Measurements from ENCODE around the gene TBC1D10B.
"Not testable (repeated sequence)": the region's sequence is repeated elsewhere in the genome, so short reads cannot be mapped to it uniquely, and the experiment has no call there.

Gene TBC1D10B

DNA sequence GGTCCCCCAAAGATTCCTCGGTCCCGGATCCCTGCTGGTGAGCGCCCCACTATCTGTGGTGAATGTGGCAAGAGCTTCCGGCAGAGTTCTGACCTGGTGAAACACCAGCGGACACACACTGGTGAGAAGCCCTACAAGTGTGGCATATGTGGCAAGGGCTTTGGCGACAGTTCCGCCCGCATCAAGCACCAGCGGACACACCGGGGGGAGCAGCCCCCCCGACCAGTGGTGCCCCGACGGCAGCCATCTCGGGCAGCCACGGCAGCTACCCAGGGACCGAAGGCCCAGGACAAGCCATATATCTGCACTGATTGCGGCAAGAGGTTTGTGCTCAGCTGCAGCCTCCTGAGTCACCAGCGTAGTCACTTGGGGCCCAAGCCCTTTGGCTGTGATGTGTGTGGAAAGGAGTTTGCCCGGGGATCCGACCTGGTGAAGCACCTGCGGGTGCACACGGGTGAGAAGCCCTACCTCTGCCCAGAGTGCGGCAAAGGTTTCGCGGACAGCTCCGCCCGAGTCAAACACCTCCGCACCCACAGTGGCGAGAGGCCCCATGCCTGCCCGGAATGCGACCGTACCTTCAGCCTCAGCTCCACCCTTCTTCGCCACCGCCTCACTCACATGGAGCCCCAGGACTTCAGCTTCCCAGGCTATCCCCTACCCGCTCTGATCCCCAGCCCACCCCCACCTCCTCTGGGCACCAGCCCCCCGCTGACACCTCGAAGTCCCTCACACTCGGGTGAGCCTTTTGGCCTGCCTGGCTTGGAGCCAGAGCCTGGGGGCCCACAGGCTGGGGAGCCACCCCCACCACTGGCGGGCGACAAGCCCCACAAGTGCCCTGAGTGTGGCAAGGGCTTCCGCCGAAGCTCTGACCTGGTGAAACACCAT is 27.7 kb upstream of the TBC1D10B start:
- H3K9me3 ChIP-seq (ENCODE audit: control insufficient read depth, insufficient read depth, low read depth, low read length), result no peaks in the 10 kb centered on the region
- CTCF ChIA-PET, result interaction anchor here (0.6 to 1.2 kb wide), 6 partner anchors 9 to 218 kb away, joined by 3 to 5 read pairs (median 4); partner anchors contain the start of gene ZNF771
- peaks cover 0 to 27% of the 10 kb centered on the region in 2 experiments; a peak in 2 of 3 replicates for H3K36me3 ChIP-seq (ENCODE audit: control insufficient read depth in 2 of 2, insufficient read depth in 1 of 2, low read length in 2 of 2)
- TF ChIP-seq, protein P1, sequence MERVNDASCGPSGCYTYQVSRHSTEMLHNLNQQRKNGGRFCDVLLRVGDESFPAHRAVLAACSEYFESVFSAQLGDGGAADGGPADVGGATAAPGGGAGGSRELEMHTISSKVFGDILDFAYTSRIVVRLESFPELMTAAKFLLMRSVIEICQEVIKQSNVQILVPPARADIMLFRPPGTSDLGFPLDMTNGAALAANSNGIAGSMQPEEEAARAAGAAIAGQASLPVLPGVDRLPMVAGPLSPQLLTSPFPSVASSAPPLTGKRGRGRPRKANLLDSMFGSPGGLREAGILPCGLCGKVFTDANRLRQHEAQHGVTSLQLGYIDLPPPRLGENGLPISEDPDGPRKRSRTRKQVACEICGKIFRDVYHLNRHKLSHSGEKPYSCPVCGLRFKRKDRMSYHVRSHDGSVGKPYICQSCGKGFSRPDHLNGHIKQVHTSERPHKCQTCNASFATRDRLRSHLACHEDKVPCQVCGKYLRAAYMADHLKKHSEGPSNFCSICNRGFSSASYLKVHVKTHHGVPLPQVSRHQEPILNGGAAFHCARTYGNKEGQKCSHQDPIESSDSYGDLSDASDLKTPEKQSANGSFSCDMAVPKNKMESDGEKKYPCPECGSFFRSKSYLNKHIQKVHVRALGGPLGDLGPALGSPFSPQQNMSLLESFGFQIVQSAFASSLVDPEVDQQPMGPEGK (tag by site-specific recombination; IDR thresholded peaks at IDR 0.05), result peak; percentile 38; the same call in 1 of the 2 replicates
- no peak for TF ChIP-seq ZNF324 (tag by site-specific recombination; IDR thresholded peaks at IDR 0.05)
- POLR2A ChIA-PET, result interaction anchor here (0.6 to 3.6 kb wide), 6 partner anchors 10 to 741 kb away, joined by 3 to 20 read pairs (median 6); partner anchors contain the start of genes CD2BP2, TBC1D10B and ZNF771
- H3K27ac ChIP-seq (ENCODE audit: extremely low read depth, low read depth, low read length), result no peak overlapping the region
- no peak overlapping the region for H3K4me3 ChIP-seq (ENCODE audit: low read depth, low read length)
- H3K4me1 ChIP-seq (ENCODE audit: control insufficient read depth, insufficient read depth, low read length), result peaks cover 16% of the 10 kb centered on the region

DNA sequence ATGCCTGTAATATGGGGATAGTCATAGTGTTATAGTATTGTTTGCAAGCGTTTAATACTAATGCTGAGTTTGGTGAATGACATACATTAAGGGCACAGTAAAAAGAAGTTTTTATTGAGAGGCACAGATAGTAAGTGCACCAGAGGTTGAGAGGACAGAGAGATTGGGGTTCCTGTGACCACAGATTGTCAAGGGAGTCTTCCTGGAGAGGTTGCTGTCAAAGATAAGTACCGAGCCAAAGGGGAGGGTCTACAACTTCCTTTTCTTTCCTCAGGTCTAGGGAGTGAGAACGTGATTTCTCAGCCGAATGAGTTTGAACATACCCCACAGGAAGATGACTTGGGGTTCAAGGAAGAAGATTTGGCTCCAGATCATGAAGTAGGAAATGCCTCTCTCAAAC is 26.8 kb upstream of the TBC1D10B start:
- Histone ChIP-seq H3K9me3 (ENCODE audit: control insufficient read depth, insufficient read depth, low read depth, low read length) (no peaks in the 10 kb centered on the region), H3K4me1 (ENCODE audit: control insufficient read depth, insufficient read depth, low read length) (peaks cover 16% of the 10 kb centered on the region)

DNA sequence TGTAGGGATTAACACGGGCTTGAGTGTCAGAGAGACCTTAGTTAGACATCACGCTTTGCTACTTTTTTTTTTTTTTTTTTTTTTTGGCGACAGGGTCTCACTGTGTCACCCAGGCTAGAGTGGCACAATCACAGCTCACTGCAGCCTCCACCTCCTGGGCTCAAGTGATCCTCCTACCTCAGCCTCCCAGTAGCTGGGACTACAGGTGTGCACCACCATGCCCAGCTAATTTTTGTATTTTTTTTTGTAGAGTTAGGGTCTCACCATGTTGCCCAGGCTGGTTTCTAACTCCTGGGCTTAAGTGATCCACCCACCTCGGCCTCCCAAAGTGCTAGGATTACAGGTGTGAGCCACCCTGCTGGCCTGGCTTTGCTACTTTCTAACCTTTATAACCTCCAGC is 26.3 kb upstream of the TBC1D10B start:
- POLR2A ChIA-PET, result interaction anchor here (0.6 to 3.2 kb wide), 8 partner anchors 12 to 315 kb away, joined by 3 to 44 read pairs (median 16); partner anchors contain the start of genes CD2BP2, SEPTIN1, TBC1D10B and ZNF771
- peaks cover 16% of the 10 kb centered on the region for H3K4me1 ChIP-seq (ENCODE audit: control insufficient read depth, insufficient read depth, low read length)
- peaks cover 0 to 27% of the 10 kb centered on the region in 2 experiments; a peak in 2 of 3 replicates for H3K36me3 ChIP-seq (ENCODE audit: control insufficient read depth in 2 of 2, insufficient read depth in 1 of 2, low read length in 2 of 2)
- H3K9me3 ChIP-seq (ENCODE audit: control insufficient read depth, insufficient read depth, low read depth, low read length); H3K27ac ChIP-seq (ENCODE audit: extremely low read depth, low read depth, low read length): not testable (repeated sequence)
- CTCF ChIA-PET, result interaction anchor here (0.6 to 3.3 kb wide), 6 partner anchors 11 to 298 kb away, joined by 3 to 27 read pairs (median 4); partner anchors contain the start of genes DCTPP1 and ZNF771
- TF ChIP-seq, protein P2, sequence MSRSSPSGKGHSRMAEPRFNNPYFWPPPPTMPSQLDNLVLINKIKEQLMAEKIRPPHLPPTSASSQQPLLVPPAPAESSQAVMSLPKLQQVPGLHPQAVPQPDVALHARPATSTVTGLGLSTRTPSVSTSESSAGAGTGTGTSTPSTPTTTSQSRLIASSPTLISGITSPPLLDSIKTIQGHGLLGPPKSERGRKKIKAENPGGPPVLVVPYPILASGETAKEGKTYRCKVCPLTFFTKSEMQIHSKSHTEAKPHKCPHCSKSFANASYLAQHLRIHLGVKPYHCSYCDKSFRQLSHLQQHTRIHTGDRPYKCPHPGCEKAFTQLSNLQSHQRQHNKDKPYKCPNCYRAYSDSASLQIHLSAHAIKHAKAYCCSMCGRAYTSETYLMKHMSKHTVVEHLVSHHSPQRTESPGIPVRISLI (tag by site-specific recombination; IDR thresholded peaks at IDR 0.05), result peak; percentile 79; the same call in 1 of the 2 replicates
- peak; percentile 59; the same call in 1 of the 2 replicates for TF ChIP-seq SCRT1 (tag by site-specific recombination; IDR thresholded peaks at IDR 0.05; ENCODE audit: borderline replicate concordance)
- H3K4me3 ChIP-seq (ENCODE audit: low read depth, low read length), result peak overlapping the region; percentile 71; the same call in 1 of the 2 replicates

More for the DNA sequence above, 26.8 kb upstream of the TBC1D10B start:
- Histone ChIP-seq H3K27ac (ENCODE audit: extremely low read depth, low read depth, low read length) (no peak overlapping the region), H3K36me3 (ENCODE audit: control insufficient read depth in 2 of 2, insufficient read depth in 1 of 2, low read length in 2 of 2) (peaks cover 0 to 27% of the 10 kb centered on the region in 2 experiments; a peak in 2 of 3 replicates), H3K4me3 (ENCODE audit: low read depth, low read length) (no peak overlapping the region)
- CTCF ChIA-PET, result interaction anchor here (0.6 to 3.0 kb wide), 4 partner anchors 12 to 218 kb away, joined by 3 to 7 read pairs (median 4); partner anchors contain the start of gene DCTPP1
- TF ChIP-seq MZF1 (tag by site-specific recombination; IDR thresholded peaks at IDR 0.05; ENCODE audit: borderline replicate concordance) (no peak), ZNF221 (tag by site-specific recombination; IDR thresholded peaks at IDR 0.05; ENCODE audit: borderline replicate concordance) (no peak), HOXC10 (CRISPR knock-in tag; IDR thresholded peaks at IDR 0.05) (no peak), ZNF654 (tag by site-specific recombination; IDR thresholded peaks at IDR 0.05; ENCODE audit: low read depth) (no peak)
- TF ChIP-seq, protein P3, sequence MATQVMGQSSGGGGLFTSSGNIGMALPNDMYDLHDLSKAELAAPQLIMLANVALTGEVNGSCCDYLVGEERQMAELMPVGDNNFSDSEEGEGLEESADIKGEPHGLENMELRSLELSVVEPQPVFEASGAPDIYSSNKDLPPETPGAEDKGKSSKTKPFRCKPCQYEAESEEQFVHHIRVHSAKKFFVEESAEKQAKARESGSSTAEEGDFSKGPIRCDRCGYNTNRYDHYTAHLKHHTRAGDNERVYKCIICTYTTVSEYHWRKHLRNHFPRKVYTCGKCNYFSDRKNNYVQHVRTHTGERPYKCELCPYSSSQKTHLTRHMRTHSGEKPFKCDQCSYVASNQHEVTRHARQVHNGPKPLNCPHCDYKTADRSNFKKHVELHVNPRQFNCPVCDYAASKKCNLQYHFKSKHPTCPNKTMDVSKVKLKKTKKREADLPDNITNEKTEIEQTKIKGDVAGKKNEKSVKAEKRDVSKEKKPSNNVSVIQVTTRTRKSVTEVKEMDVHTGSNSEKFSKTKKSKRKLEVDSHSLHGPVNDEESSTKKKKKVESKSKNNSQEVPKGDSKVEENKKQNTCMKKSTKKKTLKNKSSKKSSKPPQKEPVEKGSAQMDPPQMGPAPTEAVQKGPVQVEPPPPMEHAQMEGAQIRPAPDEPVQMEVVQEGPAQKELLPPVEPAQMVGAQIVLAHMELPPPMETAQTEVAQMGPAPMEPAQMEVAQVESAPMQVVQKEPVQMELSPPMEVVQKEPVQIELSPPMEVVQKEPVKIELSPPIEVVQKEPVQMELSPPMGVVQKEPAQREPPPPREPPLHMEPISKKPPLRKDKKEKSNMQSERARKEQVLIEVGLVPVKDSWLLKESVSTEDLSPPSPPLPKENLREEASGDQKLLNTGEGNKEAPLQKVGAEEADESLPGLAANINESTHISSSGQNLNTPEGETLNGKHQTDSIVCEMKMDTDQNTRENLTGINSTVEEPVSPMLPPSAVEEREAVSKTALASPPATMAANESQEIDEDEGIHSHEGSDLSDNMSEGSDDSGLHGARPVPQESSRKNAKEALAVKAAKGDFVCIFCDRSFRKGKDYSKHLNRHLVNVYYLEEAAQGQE (tag by site-specific recombination; IDR thresholded peaks at IDR 0.05), result no peak
- POLR2A ChIA-PET, result interaction anchor here (0.6 to 3.2 kb wide), 6 partner anchors 11 to 315 kb away, joined by 3 to 44 read pairs (median 12); partner anchors contain the start of genes SEPTIN1, TBC1D10B and ZNF771
